RWPE2 (cell line): ENCODE results near the gene GIMAP8.

ENCODE experiments used
- ATAC-seq: fragments of 200-7000 bp; cut with Tn5 transposase; 3 replicates; pipeline ENCODE4 v1.9.1; 2021; ENCODE audit warnings: low read depth
- DNase-seq: peaks from one replicate; pipeline ENCODE4 v3.0.0-alpha.2; 2020; ENCODE audit warnings: low spot score
- H3K27ac ChIP-seq: fragments of 450-650 bp; 2 replicates; pipeline ENCODE4 v1.5.1; 2017; ENCODE audit warnings: mild to moderate bottlenecking; ENCODE audit not compliant: poor library complexity, severe bottlenecking
- H3K27me3 ChIP-seq: fragments of 250-450 bp; sonication (Bioruptor Pico); 2 replicates; pipeline ENCODE4 v1.5.1; 2021; ENCODE audit warnings: mild to moderate bottlenecking, moderate library complexity; ENCODE audit not compliant: insufficient read depth, poor library complexity, severe bottlenecking
- H3K36me3 ChIP-seq: fragments of 250-450 bp; sonication (Bioruptor Pico); 2 replicates; pipeline ENCODE4 v1.5.1; 2020; ENCODE audit warnings: low read depth, mild to moderate bottlenecking, moderate library complexity
- H3K4me1 ChIP-seq: fragments of 250-450 bp; sonication (Bioruptor Pico); 2 replicates; pipeline ENCODE4 v1.5.1; 2021; ENCODE audit warnings: mild to moderate bottlenecking, moderate library complexity; ENCODE audit not compliant: insufficient read depth, poor library complexity, severe bottlenecking
- H3K4me3 ChIP-seq: fragments of 250-450 bp; sonication (Bioruptor Pico); 2 replicates; pipeline ENCODE4 v1.5.1; 2021; ENCODE audit warnings: mild to moderate bottlenecking, moderate library complexity; ENCODE audit not compliant: severe bottlenecking
- H3K9me3 ChIP-seq: fragments of 250-450 bp; sonication (Bioruptor Pico); 2 replicates; pipeline ENCODE4 v1.5.1; 2021; ENCODE audit warnings: mild to moderate bottlenecking, moderate library complexity; ENCODE audit not compliant: severe bottlenecking
- CTCF ChIP-seq: fragments of 450-650 bp; IDR thresholded peaks from one replicate; pipeline ENCODE4 v1.5.1; 2017; ENCODE audit warnings: mild to moderate bottlenecking, moderate library complexity; ENCODE audit not compliant: poor library complexity, severe bottlenecking

The GIMAP8 gene

GRCh38 chr7:150462413-150462812, 12.0 kb downstream of the GIMAP8 start:
- DNase-seq (no peak), ATAC-seq (no peak)
- Histone ChIP-seq H3K27me3 (no peaks in the 10 kb centered on the region), H3K9me3 (peaks cover 2% of the 10 kb centered on the region), H3K27ac (no peak overlapping the region), H3K36me3 (no peaks in the 10 kb centered on the region), H3K4me3 (no peak overlapping the region), H3K4me1 (no peaks in the 10 kb centered on the region)
- no peak for TF ChIP-seq CTCF

DNA sequence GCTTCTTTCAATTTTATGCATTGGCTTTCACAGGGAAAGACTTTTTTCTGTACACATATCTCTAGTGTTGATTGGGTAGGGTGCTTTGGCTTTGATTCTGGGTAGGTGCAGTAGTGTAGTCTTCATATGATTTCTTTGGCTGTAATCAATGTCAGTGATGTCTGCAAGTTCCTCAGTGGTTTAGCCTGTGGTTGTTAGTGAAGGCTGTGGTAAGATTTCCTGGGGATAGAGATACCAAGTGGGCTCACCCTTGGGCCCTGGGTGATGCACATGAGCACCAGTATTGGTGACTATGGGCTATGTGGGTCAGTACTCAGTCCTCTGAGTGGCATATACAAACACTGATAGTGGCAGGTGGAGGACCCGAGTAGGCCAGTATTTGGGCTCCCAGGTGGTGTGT, 13.0 kb downstream of the GIMAP8 start:
- Histone ChIP-seq H3K9me3 (peaks cover 2% of the 10 kb centered on the region), H3K27me3 (peaks cover 3% of the 10 kb centered on the region), H3K27ac (no peak overlapping the region), H3K4me1 (no peaks in the 10 kb centered on the region), H3K36me3 (no peaks in the 10 kb centered on the region), H3K4me3 (no peak overlapping the region)
- ATAC-seq, result no peak
- DNase-seq, result no peak
- no peak for TF ChIP-seq CTCF

GRCh38 chr7:150464962-150465361, 14.5 kb downstream of the GIMAP8 start:
- H3K36me3 ChIP-seq, result no peaks in the 10 kb centered on the region
- H3K9me3 ChIP-seq, result peaks cover 2% of the 10 kb centered on the region
- no peak overlapping the region for H3K27ac ChIP-seq
- no peak for TF ChIP-seq CTCF
- no peak for DNase-seq
- H3K27me3 ChIP-seq, result peaks cover 3% of the 10 kb centered on the region
- no peak overlapping the region for H3K4me3 ChIP-seq
- no peaks in the 10 kb centered on the region for H3K4me1 ChIP-seq
- no peak for ATAC-seq

GRCh38 chr7:150465414-150465813, 15.0 kb downstream of the GIMAP8 start:
- H3K36me3 ChIP-seq, result no peaks in the 10 kb centered on the region
- H3K27ac ChIP-seq, result no peak overlapping the region
- H3K4me3 ChIP-seq, result no peak overlapping the region
- no peak for TF ChIP-seq CTCF
- peaks cover 2% of the 10 kb centered on the region for H3K9me3 ChIP-seq
- no peaks in the 10 kb centered on the region for H3K4me1 ChIP-seq
- no peak for DNase-seq
- ATAC-seq, result no peak; the same call in 2 of the 3 replicates
- peaks cover 3% of the 10 kb centered on the region for H3K27me3 ChIP-seq

DNA sequence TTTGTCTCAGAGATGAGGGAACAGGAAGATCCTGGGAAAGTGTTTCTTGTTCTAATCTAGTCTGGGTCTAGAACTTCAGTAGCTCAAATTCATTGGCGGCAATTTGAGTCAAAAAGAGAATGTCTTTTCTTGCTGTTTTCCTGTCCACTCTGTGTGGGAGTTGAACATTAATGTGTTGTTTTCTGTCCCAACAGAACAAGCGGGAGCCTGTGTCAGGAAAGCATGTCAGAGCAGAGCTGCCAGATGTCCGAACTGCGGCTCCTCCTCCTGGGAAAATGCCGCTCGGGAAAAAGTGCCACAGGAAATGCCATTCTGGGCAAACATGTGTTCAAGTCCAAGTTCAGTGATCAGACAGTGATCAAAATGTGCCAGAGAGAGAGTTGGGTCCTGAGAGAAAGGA, 16.0 kb downstream of the GIMAP8 start:
- Histone ChIP-seq H3K4me3 (no peak overlapping the region), H3K36me3 (no peaks in the 10 kb centered on the region), H3K4me1 (no peaks in the 10 kb centered on the region), H3K27me3 (peaks cover 3% of the 10 kb centered on the region), H3K9me3 (peaks cover 2% of the 10 kb centered on the region), H3K27ac (no peak overlapping the region)
- DNase-seq (no peak), ATAC-seq (no peak)
- TF ChIP-seq CTCF, result no peak
